A673 (cell line): ENCODE data around the gene NKAPD1. TPM values are rescaled to one million over a fixed set of nuclear protein-coding genes. Genes with fewer than 3 reads are reported as not detected.
A peak's percentile ranks its signal among the peaks of the same experiment; 100 is the strongest.
"Not testable (repeated sequence)": the region's sequence is repeated elsewhere in the genome, so short reads cannot be mapped to it uniquely, and the experiment has no call there.

Experiments used
- BruUV-seq: library from RNA; stranded (reverse); fragments of 400-500 nt; replicated peaks from 2 replicates; lab custom pipeline; 2021; lab: Mats Ljungman, UMichigan
- CTCF ChIA-PET: fragments of 300-600 bp; sonication (Branson Sonifier 250); formaldehyde crosslinking; loops from one replicate; lab custom pipeline; 2022; ENCODE audit warnings: antibody characterized with exemption; lab: Charles Lee
- POLR2A ChIA-PET: fragments of 300-600 bp; sonication (Branson Sonifier 250); formaldehyde crosslinking; loops from one replicate; lab custom pipeline; 2022; ENCODE audit warnings: antibody characterized with exemption; ENCODE audit not compliant: low non-redundant PET; lab: Charles Lee
- DNase-seq: peaks from one replicate; pipeline ENCODE4 v3.0.0-alpha.2; 2015; ENCODE audit warnings: low spot score
- H3K27ac ChIP-seq: fragments of 200-600 bp; sonication (generic); 2 replicates; pipeline ENCODE4 v1.5.1; 2016; ENCODE audit warnings: mixed run types, low read depth, mild to moderate bottlenecking, mixed read lengths, antibody characterized with exemption, low read length; ENCODE audit not compliant: poor library complexity, severe bottlenecking
- H3K27me3 ChIP-seq: fragments of 200-600 bp; sonication (generic); replicated peaks from 2 replicates; pipeline ENCODE4 v1.6.1; 2017; ENCODE audit warnings: mixed run types, low read depth, mild to moderate bottlenecking, mixed read lengths, antibody characterized with exemption, low read length; ENCODE audit not compliant: insufficient read depth, poor library complexity
- H3K36me3 ChIP-seq: fragments of 200-600 bp; sonication (generic); 2 replicates; pipeline ENCODE4 v1.6.1; 2016; ENCODE audit warnings: mixed run types, mild to moderate bottlenecking, mixed read lengths, antibody characterized with exemption, low read length; ENCODE audit not compliant: insufficient read depth, poor library complexity, severe bottlenecking
- H3K4me1 ChIP-seq: fragments of 200-600 bp; sonication (generic); 2 replicates; pipeline ENCODE4 v1.6.1; 2017; ENCODE audit warnings: mixed run types, mild to moderate bottlenecking, mixed read lengths, antibody characterized with exemption, low read length; ENCODE audit not compliant: insufficient read depth, poor library complexity, severe bottlenecking
- H3K4me3 ChIP-seq: fragments of 200-600 bp; sonication (generic); 2 replicates; pipeline ENCODE4 v1.5.1; 2016; ENCODE audit warnings: low read depth, mixed run types, mild to moderate bottlenecking, mixed read lengths, low read length; ENCODE audit not compliant: poor library complexity, severe bottlenecking
- H3K9me3 ChIP-seq: fragments of 200-600 bp; sonication (generic); 2 replicates; pipeline ENCODE4 v1.6.1; 2016; ENCODE audit warnings: mixed run types, low read depth, mild to moderate bottlenecking, mixed read lengths, antibody characterized with exemption, low read length; ENCODE audit not compliant: poor library complexity, severe bottlenecking
- EZH2 ChIP-seq: fragments of 200-600 bp; sonication (generic); IDR thresholded peaks from 2 replicates; pipeline ENCODE4 v1.6.1; 2017; ENCODE audit warnings: borderline replicate concordance, low read depth, mild to moderate bottlenecking, mixed read lengths, antibody characterized with exemption, low read length; ENCODE audit not compliant: poor library complexity, severe bottlenecking
- intact Hi-C: fragments of 100-400 bp; cut with micrococcal nuclease; formaldehyde crosslinking; loops from one replicate; pipeline ENCODE4 v1.10.0; 2022; ENCODE audit not compliant: unreplicated experiment
- total RNA-seq: library from RNA; stranded (reverse); gene quantifications from 2 replicates; pipeline ENCODE4 v1.2.3, GENCODE V29; 2021
- TF ChIP-seq, protein P1 (sequence below): fragments of 300-800, 200-600 bp; sonication (generic); conservative IDR thresholded peaks from 2 replicates; pipeline ENCODE4 v1.5.1; 2017; ENCODE audit warnings: low read depth, mild to moderate bottlenecking, antibody characterized with exemption, low read length, moderate library complexity, mixed read lengths

The NKAPD1 gene
- total RNA-seq, 1 experiment from 2014 or later: 30.4 TPM

DNA sequence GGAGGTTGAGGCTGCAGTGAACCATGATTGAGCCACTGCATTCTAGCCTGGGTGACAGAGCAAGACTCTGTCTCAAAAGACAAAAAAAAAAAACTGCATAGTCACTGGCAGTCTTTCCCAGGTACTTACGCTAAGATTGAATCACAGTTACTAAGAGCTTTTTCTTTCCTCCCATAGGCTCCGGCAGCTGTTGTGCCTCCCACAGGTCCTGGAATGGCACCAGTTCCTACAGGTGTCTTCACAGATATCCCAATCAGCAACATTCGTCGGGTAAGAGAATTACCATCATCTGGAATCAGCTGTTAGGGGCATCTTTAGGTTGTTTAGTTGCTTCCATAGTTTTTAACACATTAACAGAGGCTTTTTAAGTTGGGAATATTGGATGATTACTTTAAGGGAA lies 29.1 kb upstream of the NKAPD1 start:
- H3K36me3 ChIP-seq: peaks cover 59% of the 10 kb centered on the region
- CTCF ChIA-PET: no interaction called here

DNA sequence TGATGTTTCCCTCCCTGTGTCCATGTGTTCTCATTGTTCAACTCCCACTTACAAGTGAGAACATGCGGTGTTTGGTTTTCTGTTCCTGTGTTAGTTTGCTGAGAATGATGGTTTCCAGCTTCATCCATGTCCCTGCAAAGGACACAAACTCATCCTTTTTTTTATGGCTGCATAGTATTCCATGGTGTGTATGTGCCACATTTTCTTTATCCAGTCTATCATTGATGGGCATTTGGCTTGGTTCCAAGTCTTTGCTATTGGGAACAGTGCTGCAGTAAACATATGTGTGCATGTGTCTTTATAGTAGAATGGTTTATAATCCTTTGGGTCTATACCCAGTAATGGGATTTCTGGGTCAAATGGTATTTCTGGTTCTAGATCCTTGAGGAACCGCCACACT lies 27.5 kb upstream of the NKAPD1 start:
- BruUV-seq, DNase-seq, POLR2A ChIA-PET, H3K27ac ChIP-seq, H3K27me3 ChIP-seq, H3K9me3 ChIP-seq, intact Hi-C loops, CTCF ChIA-PET, H3K4me3 ChIP-seq: not testable (repeated sequence)
- Histone ChIP-seq H3K4me1 (peaks cover 24% of the 10 kb centered on the region), H3K36me3 (peaks cover 56% of the 10 kb centered on the region)

More for the DNA sequence above, 29.1 kb upstream of the NKAPD1 start:
- Histone ChIP-seq H3K4me1 (peaks cover 11% of the 10 kb centered on the region), H3K27me3 (no peaks in the 10 kb centered on the region), H3K9me3 (no peaks in the 10 kb centered on the region), H3K4me3 (no peak overlapping the region), H3K27ac (no peak overlapping the region)
- BruUV-seq: no TSS peak
- POLR2A ChIA-PET: no interaction called here
- intact Hi-C loops: no loop called here
- DNase-seq: no peak
- TF ChIP-seq EZH2: no peak
- TF ChIP-seq, protein P1, sequence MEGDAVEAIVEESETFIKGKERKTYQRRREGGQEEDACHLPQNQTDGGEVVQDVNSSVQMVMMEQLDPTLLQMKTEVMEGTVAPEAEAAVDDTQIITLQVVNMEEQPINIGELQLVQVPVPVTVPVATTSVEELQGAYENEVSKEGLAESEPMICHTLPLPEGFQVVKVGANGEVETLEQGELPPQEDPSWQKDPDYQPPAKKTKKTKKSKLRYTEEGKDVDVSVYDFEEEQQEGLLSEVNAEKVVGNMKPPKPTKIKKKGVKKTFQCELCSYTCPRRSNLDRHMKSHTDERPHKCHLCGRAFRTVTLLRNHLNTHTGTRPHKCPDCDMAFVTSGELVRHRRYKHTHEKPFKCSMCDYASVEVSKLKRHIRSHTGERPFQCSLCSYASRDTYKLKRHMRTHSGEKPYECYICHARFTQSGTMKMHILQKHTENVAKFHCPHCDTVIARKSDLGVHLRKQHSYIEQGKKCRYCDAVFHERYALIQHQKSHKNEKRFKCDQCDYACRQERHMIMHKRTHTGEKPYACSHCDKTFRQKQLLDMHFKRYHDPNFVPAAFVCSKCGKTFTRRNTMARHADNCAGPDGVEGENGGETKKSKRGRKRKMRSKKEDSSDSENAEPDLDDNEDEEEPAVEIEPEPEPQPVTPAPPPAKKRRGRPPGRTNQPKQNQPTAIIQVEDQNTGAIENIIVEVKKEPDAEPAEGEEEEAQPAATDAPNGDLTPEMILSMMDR: no peak

DNA sequence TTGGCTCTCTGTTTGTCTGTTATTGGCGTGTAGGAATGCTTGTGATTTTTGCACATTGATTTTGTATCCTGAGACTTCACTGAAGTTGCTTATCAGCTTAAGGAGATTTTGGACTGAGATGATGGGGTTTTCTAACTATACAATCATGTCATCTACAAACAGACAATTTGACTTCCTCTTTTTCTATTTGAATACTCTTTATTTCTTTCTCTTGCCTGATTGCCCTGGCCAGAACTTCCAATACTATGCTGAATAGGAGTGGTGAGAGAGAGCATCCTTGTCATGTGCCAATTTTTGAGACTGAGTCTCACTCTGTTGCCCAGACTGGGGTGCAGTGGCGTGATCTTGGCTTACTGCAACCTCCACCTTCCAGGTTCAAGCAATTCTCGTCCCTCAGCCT lies 25.8 kb upstream of the NKAPD1 start:
- DNase-seq, H3K27ac ChIP-seq, intact Hi-C loops, H3K27me3 ChIP-seq, H3K9me3 ChIP-seq, BruUV-seq, H3K4me3 ChIP-seq: not testable (repeated sequence)
- Histone ChIP-seq H3K36me3 (peaks cover 72% of the 10 kb centered on the region), H3K4me1 (peaks cover 21% of the 10 kb centered on the region)
- ChIA-PET POLR2A (interaction anchor here (0.6 to 0.7 kb wide), 2 partner anchors 31 to 185 kb away, joined by 4 to 10 read pairs; no protein-coding TSS in a partner anchor), CTCF (interaction anchor here (0.6 to 0.7 kb wide), 5 partner anchors 20 to 226 kb away, joined by 3 to 6 read pairs (median 5); no protein-coding TSS in a partner anchor)

- TF ChIP-seq, protein P1: no peak
- no peaks in the 10 kb centered on the region for H3K27me3 ChIP-seq
- intact Hi-C loops: no loop called here
- ChIA-PET CTCF (no interaction called here), POLR2A (no interaction called here)
- no peaks in the 10 kb centered on the region for H3K9me3 ChIP-seq
- no TSS peak for BruUV-seq
- H3K4me3 ChIP-seq: no peak overlapping the region
- H3K4me1 ChIP-seq: peaks cover 21% of the 10 kb centered on the region
- no peak for DNase-seq
- peak overlapping the region; percentile 48 for H3K27ac ChIP-seq
- peaks cover 71% of the 10 kb centered on the region for H3K36me3 ChIP-seq
These were observed 24.3 kb upstream of the NKAPD1 start for GRCh38 chr11:112049777-112050176.
